ENCODE results near the gene DBET.
"Not testable (repeated sequence)": the region's sequence is repeated elsewhere in the genome, so short reads cannot be mapped to it uniquely, and the experiment has no call there.

The DBET gene

DNA sequence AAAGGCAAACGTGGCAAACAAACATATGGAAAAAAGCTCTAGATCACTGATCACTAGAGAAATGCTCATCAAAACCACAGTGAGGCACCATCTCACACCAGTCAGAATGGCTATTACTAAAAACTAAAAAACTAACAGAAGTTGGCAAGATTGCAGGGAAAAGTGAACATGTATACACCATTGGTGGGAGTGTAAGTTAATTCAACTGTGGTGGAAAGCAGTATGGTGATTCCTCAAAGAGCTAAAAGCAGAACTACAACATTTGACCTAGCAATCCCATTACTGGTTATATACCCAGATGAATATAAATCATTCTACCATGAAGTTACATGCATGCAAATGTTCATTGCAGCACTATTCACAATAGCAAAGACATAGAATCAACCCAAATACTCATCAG, 29.7 kb downstream of the DBET start:
- not testable (repeated sequence) for H3K36me3 ChIP-seq (ENCODE audit: control insufficient read depth, insufficient read depth, low read length); H3K27ac ChIP-seq (ENCODE audit: low read depth, low read length); H3K4me1 ChIP-seq (ENCODE audit: control insufficient read depth, insufficient read depth, low read length); H3K4me3 ChIP-seq (ENCODE audit: low read length); H3K9ac ChIP-seq (ENCODE audit: low read length); H3K27me3 ChIP-seq (ENCODE audit: control insufficient read depth, insufficient read depth, low read length)

DNA sequence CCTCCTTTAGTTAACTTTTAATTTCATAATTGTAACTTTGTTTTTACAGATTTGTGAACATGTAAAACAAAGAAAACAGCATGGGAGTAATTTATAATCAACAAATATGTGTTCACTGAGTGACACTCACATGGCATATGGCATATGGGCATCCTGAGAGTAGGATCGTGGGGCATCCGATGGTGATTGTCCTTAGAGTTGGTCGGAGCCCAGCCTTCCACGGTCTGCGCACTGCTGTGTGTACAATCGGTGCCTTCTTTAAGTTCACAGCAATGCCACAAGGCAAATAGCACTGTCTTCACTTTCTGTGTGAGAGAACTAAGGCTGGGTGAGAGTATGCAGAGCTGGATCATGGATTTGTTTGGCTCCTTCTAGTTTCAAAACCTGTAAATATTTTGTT, 31.0 kb downstream of the DBET start:
- not testable (repeated sequence) for H3K36me3 ChIP-seq (ENCODE audit: control insufficient read depth, insufficient read depth, low read length); H3K27me3 ChIP-seq (ENCODE audit: control insufficient read depth, insufficient read depth, low read length); H3K4me3 ChIP-seq (ENCODE audit: low read length); H3K27ac ChIP-seq (ENCODE audit: low read depth, low read length); H3K4me1 ChIP-seq (ENCODE audit: control insufficient read depth, insufficient read depth, low read length); H3K9ac ChIP-seq (ENCODE audit: low read length)

DNA sequence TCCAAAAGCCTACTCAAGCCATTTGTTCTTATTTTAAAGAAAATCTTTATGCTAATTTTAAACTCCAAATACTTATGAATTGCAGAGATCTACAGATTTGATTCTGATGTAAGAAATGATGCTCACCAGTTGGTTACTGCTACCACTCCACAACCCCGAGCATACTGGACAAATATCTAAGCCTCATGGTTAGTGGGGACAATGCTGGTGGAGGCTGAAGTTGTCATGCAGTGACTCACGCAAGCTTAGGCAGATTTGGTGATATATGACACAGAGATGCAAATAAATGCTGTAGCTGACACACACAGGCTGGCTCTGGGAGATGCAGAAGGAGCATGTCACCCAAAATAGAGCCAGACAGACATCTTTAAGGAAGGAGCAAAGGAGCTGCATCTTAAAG, 35.3 kb downstream of the DBET start:
- not testable (repeated sequence) for H3K36me3 ChIP-seq (ENCODE audit: control insufficient read depth, insufficient read depth, low read length); H3K27me3 ChIP-seq (ENCODE audit: control insufficient read depth, insufficient read depth, low read length); H3K27ac ChIP-seq (ENCODE audit: low read depth, low read length); H3K4me1 ChIP-seq (ENCODE audit: control insufficient read depth, insufficient read depth, low read length); H3K9ac ChIP-seq (ENCODE audit: low read length); H3K4me3 ChIP-seq (ENCODE audit: low read length)

DNA sequence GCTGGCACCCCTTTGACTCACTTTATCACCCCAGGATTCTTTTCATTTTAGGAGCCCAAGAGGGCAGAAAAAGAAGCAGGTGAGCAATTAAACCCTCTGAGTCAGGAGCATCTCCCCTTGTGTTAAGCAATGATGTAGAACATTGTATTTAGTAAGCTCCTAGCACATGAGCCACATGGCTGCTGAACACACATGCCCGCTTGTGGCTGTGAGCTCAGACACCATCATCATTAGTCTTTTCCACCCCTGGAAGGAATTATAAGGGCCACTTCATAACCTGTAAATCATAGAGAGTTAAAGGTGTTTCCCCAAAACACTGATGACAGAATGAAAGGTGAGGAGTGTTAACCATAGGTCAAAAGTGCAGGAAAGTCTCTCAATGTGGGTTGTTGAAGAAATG, 37.2 kb downstream of the DBET start:
- H3K36me3 ChIP-seq (ENCODE audit: control insufficient read depth, insufficient read depth, low read length); H3K4me1 ChIP-seq (ENCODE audit: control insufficient read depth, insufficient read depth, low read length); H3K27ac ChIP-seq (ENCODE audit: low read depth, low read length); H3K4me3 ChIP-seq (ENCODE audit: low read length); H3K9ac ChIP-seq (ENCODE audit: low read length); H3K27me3 ChIP-seq (ENCODE audit: control insufficient read depth, insufficient read depth, low read length): not testable (repeated sequence)

DNA sequence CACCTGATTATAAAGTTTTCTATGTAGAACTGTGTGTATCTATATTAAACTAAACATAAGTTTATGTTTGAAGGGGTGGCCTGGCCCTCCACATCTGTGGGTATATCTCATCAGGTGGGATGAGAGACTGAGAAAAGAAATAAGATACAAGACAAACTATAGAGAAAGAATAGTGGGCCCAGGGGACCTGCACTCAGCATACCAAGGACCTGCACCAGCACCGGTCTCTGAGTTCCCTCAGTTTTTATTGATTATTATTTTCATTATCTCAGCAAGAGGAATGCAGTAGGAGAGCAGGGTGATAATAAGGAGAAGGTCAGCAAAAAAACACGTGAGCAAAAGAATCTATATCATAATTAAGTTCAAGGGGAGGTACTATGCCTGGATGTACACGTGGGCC, 41.9 kb downstream of the DBET start:
- not testable (repeated sequence) for H3K4me1 ChIP-seq (ENCODE audit: control insufficient read depth, insufficient read depth, low read length); H3K36me3 ChIP-seq (ENCODE audit: control insufficient read depth, insufficient read depth, low read length); H3K9ac ChIP-seq (ENCODE audit: low read length); H3K27me3 ChIP-seq (ENCODE audit: control insufficient read depth, insufficient read depth, low read length); H3K27ac ChIP-seq (ENCODE audit: low read depth, low read length); H3K4me3 ChIP-seq (ENCODE audit: low read length)

DNA sequence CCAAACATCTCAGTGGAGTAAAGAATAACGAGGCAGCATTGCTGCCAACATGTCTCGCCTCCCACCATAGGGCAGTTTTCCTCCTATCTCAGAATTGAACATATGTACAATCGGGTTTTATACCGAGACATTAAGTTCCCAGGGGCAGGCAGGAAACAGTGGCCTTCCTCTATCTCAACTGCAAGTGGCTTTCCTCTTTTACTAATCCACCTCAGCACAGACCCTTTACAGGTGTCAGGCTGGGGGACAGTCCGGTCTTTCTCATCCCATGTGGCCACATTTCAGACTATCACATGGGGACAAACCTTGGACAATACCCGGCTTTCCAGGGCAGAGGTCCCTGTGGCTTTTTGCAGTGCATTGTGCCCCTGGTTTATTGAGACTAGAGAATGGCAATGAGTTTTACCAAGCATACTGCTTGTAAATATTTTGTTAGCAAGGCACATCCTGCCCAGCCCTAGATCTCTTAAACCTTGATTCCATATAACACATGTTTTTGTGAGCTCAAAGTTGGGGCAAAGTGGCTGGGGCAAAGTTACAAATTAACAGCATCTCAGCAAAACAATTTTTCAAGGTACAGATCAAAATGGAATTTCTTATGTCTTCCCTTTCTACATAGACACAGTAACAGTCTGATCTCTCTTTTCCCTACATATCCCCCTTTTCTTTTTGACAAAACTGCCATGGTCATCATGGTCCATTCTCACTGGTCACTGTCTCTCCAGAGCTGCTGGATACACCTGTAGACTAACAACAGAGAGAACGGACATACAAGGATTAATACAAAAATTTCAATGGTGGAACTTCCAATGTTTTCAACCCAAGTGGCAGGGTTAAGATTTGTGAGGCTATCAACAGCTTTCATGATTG, 42.5 kb downstream of the DBET start:
- H3K36me3 ChIP-seq (ENCODE audit: control insufficient read depth, insufficient read depth, low read length); H3K4me1 ChIP-seq (ENCODE audit: control insufficient read depth, insufficient read depth, low read length); H3K27me3 ChIP-seq (ENCODE audit: control insufficient read depth, insufficient read depth, low read length); H3K27ac ChIP-seq (ENCODE audit: low read depth, low read length); H3K4me3 ChIP-seq (ENCODE audit: low read length); H3K9ac ChIP-seq (ENCODE audit: low read length): not testable (repeated sequence)

DNA sequence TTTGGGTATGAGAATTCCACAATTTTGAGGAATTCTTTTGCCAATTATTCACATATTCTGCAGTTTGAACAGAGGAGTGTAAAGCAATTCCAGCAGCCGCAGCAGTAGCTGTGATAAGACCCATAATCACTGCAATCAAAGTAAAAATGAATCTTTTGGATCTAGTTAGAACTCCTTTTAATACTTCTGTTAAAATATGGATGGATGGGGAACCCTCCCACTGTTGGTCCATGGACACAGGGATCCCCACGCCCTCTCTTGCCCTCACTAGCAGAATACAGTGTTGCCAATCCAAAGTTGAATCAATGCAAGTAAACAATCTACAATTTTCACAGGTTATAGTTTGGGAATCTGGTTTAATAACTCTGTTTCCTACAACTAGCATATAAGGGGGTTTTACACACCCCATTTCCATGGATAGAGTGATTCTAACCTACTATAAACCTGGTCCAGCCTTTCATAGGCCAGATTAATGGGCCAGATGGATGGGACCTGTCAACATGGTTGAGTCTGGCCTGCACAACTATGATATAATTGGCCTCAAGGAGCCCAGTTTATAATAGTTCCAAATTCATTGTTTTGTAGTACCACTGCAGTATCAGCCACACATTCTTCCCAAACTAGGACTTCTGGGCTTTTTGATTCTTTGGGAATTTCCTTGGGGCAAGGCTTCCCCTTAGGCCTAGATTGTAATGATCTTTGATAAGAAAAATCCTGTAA, 43.6 kb downstream of the DBET start:
- H3K4me1 ChIP-seq (ENCODE audit: control insufficient read depth, insufficient read depth, low read length); H3K36me3 ChIP-seq (ENCODE audit: control insufficient read depth, insufficient read depth, low read length): not testable (repeated sequence)

DNA sequence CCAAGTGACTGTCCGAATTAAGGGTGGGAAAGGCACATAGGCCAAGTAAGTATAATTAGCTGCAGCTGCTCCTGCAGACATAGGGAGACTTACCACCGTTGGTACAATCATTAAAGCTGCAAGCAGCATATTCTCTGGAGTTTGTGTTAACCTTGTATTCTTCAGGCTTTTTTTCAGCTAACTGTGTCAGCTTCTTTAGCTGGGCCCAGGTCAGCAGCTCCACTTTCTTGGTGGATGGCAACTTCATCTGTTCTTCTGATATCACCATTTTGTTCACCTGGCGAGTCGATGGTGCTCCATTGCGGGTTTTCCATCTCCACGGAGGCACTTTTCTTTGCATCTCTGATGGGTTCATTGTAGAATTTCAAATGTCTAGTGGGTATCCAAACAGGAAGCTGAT, 44.5 kb downstream of the DBET start:
- H3K9ac ChIP-seq (ENCODE audit: low read length); H3K27me3 ChIP-seq (ENCODE audit: control insufficient read depth, insufficient read depth, low read length); H3K36me3 ChIP-seq (ENCODE audit: control insufficient read depth, insufficient read depth, low read length); H3K4me1 ChIP-seq (ENCODE audit: control insufficient read depth, insufficient read depth, low read length); H3K27ac ChIP-seq (ENCODE audit: low read depth, low read length); H3K4me3 ChIP-seq (ENCODE audit: low read length): not testable (repeated sequence)

More for the DNA sequence above, 43.6 kb downstream of the DBET start:
- not testable (repeated sequence) for H3K9ac ChIP-seq (ENCODE audit: low read length); H3K4me3 ChIP-seq (ENCODE audit: low read length); H3K27me3 ChIP-seq (ENCODE audit: control insufficient read depth, insufficient read depth, low read length); H3K27ac ChIP-seq (ENCODE audit: low read depth, low read length)

DNA sequence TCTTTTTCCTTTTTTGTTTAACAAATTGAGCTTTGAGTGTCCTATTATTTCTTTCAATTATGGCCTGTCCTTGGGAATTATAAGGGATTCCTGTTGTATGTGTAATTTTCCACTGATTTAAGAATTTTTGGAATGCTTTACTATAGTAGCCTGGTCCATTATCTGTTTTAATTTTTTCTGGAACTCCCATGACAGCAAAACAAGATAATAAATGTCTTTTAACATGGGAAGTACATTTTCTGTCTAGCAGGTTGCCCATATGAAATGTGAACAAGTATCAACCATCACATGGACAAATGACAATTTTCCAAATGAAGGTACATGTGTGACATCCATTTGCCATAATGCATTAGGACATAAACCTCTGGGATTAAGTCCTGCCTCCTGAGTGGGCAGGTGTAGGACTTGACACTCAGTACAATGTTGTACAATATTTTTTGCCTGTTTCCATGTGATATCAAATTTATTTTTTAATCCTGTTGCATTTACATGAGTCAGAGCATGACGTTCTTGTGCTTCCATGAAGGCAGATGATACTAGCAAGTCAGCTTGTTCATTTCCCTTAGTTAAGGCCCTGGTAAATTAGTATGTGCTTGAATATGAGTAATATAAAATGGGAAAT, 45.2 kb downstream of the DBET start:
- not testable (repeated sequence) for H3K4me3 ChIP-seq (ENCODE audit: low read length); H3K36me3 ChIP-seq (ENCODE audit: control insufficient read depth, insufficient read depth, low read length); H3K27ac ChIP-seq (ENCODE audit: low read depth, low read length); H3K27me3 ChIP-seq (ENCODE audit: control insufficient read depth, insufficient read depth, low read length); H3K9ac ChIP-seq (ENCODE audit: low read length); H3K4me1 ChIP-seq (ENCODE audit: control insufficient read depth, insufficient read depth, low read length)

DNA sequence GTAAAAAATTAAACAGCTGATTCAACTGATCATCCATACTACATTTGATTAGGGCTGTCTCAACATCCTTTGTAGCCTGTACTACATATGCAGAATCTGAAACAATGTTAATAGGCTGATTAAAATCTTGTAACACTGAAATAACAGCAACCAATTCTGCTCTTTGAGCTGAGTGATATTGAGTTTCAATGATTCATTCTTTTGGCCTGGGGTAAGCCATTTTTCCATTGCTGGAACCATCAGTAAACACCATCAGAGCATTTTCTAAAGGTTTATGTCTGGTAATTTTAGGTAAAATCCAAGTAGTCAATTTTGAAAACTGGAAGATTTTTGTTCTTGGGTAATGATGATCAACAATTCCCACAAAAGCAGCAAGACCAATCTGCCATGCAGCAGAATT, 45.7 kb downstream of the DBET start:
- H3K4me3 ChIP-seq (ENCODE audit: low read length); H3K4me1 ChIP-seq (ENCODE audit: control insufficient read depth, insufficient read depth, low read length); H3K27me3 ChIP-seq (ENCODE audit: control insufficient read depth, insufficient read depth, low read length); H3K36me3 ChIP-seq (ENCODE audit: control insufficient read depth, insufficient read depth, low read length); H3K9ac ChIP-seq (ENCODE audit: low read length); H3K27ac ChIP-seq (ENCODE audit: low read depth, low read length): not testable (repeated sequence)

DNA sequence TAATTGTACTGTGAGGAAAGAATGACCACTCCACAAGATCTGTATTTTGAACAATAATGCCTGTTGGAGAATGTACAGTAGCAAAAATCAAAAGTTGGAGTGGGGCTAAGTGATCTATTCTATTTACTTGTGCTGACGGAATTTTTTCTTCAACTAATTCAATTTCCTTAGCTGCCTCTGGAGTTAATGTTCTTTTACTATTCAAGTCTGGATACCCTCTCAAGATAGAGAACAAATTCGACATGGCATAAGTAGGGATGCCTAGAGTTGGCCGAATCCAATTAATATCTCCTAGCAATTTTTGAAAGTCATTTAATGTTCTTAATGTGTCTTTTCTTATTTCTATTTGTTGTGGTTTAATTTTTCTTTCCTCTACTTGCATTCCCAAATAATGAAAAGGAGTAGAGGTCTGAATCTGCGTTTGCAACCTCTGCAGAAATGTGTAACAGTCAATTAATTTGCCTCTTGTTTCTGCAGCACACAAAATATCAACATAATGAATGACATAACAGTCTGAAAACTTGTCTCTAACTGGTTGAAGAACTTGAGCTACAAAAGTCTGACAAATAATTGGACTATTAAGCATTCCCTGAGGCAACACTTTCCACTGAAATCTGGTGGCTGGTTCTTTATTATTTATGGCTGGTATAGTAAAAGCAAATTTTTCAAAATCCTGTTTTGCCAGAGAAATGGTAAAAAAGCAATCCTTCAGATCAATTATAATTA, 46.4 kb downstream of the DBET start:
- not testable (repeated sequence) for H3K27me3 ChIP-seq (ENCODE audit: control insufficient read depth, insufficient read depth, low read length)

DNA sequence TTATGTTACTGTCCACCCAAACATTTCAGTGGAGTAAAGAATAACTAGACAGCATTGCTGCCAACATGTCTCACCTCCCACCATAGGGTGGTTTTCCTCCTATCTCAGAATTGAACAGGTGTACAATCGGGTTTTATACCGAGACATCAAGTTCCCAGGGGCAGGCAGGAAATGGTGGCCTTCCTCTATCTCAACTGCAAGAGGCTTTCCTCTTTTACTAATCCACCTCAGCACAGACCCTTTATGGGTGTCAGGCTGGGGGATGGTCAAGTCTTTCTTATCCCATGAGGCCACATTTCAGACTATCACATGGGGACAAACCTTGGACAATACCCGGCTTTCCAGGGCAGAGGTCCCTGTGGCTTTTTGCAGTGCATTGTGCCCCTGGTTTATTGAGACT, 48.6 kb downstream of the DBET start:
- not testable (repeated sequence) for H3K27me3 ChIP-seq (ENCODE audit: control insufficient read depth, insufficient read depth, low read length); H3K4me3 ChIP-seq (ENCODE audit: low read length); H3K4me1 ChIP-seq (ENCODE audit: control insufficient read depth, insufficient read depth, low read length); H3K27ac ChIP-seq (ENCODE audit: low read depth, low read length); H3K36me3 ChIP-seq (ENCODE audit: control insufficient read depth, insufficient read depth, low read length); H3K9ac ChIP-seq (ENCODE audit: low read length)

More for the DNA sequence above, 46.4 kb downstream of the DBET start:
- not testable (repeated sequence) for H3K27ac ChIP-seq (ENCODE audit: low read depth, low read length); H3K4me3 ChIP-seq (ENCODE audit: low read length); H3K9ac ChIP-seq (ENCODE audit: low read length); H3K4me1 ChIP-seq (ENCODE audit: control insufficient read depth, insufficient read depth, low read length); H3K36me3 ChIP-seq (ENCODE audit: control insufficient read depth, insufficient read depth, low read length)
